GM10266 (cell line): ENCODE measurements around the gene PCBP3.

Source experiments
- DNase-seq: peaks from one replicate; pipeline ENCODE4 v3.0.0; 2012; ENCODE audit errors: extremely low spot score
- CTCF ChIP-seq: IDR thresholded peaks from 2 replicates; pipeline ENCODE4 v1.5.1; 2012; ENCODE audit warnings: mild to moderate bottlenecking, low read depth; ENCODE audit not compliant: control insufficient read depth, insufficient read depth; ENCODE audit errors: missing control alignments

PCBP3 gene

GRCh38 chr21:45845770-45846090 is 202.2 kb downstream of the PCBP3 start:
- DNase-seq, result no peak
- TF ChIP-seq CTCF, result no peak

GRCh38 chr21:45846373-45847160 is 203.0 kb downstream of the PCBP3 start:
- DNase-seq, result no peak
- no peak for TF ChIP-seq CTCF

DNA sequence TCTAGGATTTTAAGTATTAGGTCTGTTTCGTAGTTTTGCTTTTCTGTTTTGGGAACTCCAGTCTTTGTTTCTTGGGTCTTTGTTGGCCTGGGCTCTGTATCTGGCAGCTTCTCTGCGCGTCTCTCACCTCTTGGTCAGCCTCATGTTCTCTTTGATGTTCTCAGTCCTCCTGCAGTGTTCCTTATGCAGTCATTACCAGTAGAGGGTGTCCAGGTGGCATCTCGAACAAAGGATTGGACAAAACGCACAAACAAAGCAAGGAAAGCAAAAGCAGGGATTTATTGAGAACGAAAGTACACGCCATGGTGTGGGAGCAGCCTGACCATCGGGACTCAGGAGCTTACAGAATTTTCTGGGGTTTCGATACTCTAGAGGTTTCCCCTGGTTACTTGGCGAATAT is 204.3 kb downstream of the PCBP3 start:
- DNase-seq, result no peak
- no peak for TF ChIP-seq CTCF

DNA sequence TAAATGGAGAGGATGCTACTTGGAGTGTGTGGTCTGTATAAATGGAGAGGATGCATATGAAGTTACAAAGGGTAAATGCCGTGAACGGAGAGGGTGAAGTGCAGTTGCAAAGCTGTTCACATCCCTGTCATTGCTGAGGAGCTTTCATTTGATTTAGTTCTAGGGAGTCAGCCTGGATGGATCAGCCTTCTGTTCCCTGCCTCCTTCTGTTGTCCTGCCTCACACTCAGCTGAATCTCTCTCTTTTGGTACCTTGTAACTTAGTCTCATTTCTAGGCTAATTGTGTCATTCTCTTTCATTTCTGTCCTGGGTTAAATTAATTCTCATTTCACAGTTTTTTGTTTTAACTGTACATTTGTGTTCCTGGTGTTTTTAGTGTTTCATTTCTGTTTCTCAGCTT is 204.8 kb downstream of the PCBP3 start:
- no peak for DNase-seq
- TF ChIP-seq CTCF, result no peak

- no peak for DNase-seq
- no peak for TF ChIP-seq CTCF
Observed at GRCh38 chr21:45848805-45849204, 205.3 kb downstream of the PCBP3 start.

DNA sequence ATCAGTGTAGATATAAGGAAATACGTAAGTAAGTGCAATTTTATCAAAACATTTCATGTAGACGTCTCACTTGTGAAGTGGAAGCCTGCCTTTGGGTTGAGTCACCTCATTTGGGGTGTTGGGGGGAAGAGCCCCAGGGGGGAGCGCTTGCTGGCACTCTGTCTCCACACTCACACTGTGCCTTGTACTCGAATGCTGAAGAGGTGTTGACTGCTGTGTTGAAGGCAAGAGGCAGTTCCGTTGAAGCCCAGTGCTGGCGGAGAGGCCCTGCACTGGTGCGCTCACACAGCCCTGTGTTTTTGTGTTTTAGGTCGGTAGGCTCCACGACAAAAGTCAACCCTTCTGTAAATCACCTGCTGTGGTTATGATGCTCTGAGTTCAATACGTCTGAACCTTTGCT is 206.1 kb downstream of the PCBP3 start:
- DNase-seq, result no peak

More for the DNA sequence above, 206.1 kb downstream of the PCBP3 start:
- no peak for TF ChIP-seq CTCF
